Aorta (tissue), 5 donors: ENCODE measurements around the gene FAM131A. TPM values are rescaled to one million over a fixed set of nuclear protein-coding genes. Genes with fewer than 3 reads are reported as not detected.

Experiments used
- ATAC-seq: fragments of 200-7000 bp; cut with Tn5 transposase; one replicate; pipeline ENCODE4 v1.9.1; 2022; ENCODE audit warnings: moderate library complexity; ENCODE audit not compliant: low FRiP score
- DNase-seq, 2 donors: peaks; one replicate each; pipeline ENCODE4 v3.0.0-alpha.2; 2020
- H3K27ac ChIP-seq, 2 donors: one replicate each; pipeline ENCODE4 v1.5.1; 2013; ENCODE audit warnings: low read length in 2 of 2, mild to moderate bottlenecking in 2 of 2, moderate library complexity in 2 of 2, control low read depth in 1 of 2, inconsistent platforms in 1 of 2, low read depth in 1 of 2
- H3K27me3 ChIP-seq, 2 donors: one replicate each; pipeline ENCODE4 v1.6.1; 2013; ENCODE audit warnings: control low read depth in 1 of 2, low read length in 1 of 2, mild to moderate bottlenecking in 1 of 2, moderate library complexity in 1 of 2; ENCODE audit not compliant: insufficient read depth in 2 of 2, control insufficient read depth in 1 of 2
- H3K36me3 ChIP-seq, 2 donors: one replicate each; pipeline ENCODE4 v1.6.1; 2013; ENCODE audit warnings: control low read depth in 1 of 2, low read length in 1 of 2, mild to moderate bottlenecking in 1 of 2; ENCODE audit not compliant: insufficient read depth in 2 of 2, control insufficient read depth in 1 of 2
- H3K4me1 ChIP-seq, 2 donors: one replicate each; pipeline ENCODE4 v1.6.1; 2013; ENCODE audit warnings: low read length in 2 of 2, control low read depth in 1 of 2, mild to moderate bottlenecking in 1 of 2, moderate library complexity in 1 of 2; ENCODE audit not compliant: insufficient read depth in 2 of 2, control insufficient read depth in 1 of 2
- H3K4me3 ChIP-seq, 2 donors: one replicate each; pipeline ENCODE4 v1.5.1; 2013; ENCODE audit warnings: low read length in 2 of 2, control low read depth in 1 of 2, mild to moderate bottlenecking in 1 of 2
- H3K9me3 ChIP-seq: one replicate; pipeline ENCODE4 v1.6.1; 2013; ENCODE audit warnings: mild to moderate bottlenecking, low read length; ENCODE audit not compliant: control insufficient read depth
- WGBS, 2 donors: extraction: QIAGEN DNeasy Blood & Tissue Kit; methylation state at CpG; one replicate each; pipeline ENCODE4 v1.1.7; 2013; 5-methylcytosine and 5-hydroxymethylcytosine counted together
- intact Hi-C, 2 donors: fragments of 100-400 bp; cut with DNase I; formaldehyde crosslinking; loops; one replicate each; pipeline versions ENCODE4 v1.14.2 to v1.15.0; 2022
- polyA plus RNA-seq, 2 donors: library from polyadenylated mRNA; stranded (reverse); fragments of 200-250 nt; gene quantifications; one replicate each; pipeline ENCODE4 v1.2.3, GENCODE V29; 2013
- total RNA-seq, 2 donors: library from RNA; stranded (reverse); fragmentation: NEBNext Ultra II Directional; extraction: Animal tissue kit (Norgen Biotek cat#: 25700); gene quantifications; one replicate each; pipeline ENCODE4 v1.2.1, GENCODE V29; 2021
- donor health status: healthy with polysubstance abuse.
- donor health status: Bipolar disorder and iron deficiency.
- donor health status: DM: no; HTN: no; CAD: no.
- donor health status: DM: no; HTN: no; CAD: no.
- donor health status: DM: yes; HTN: yes; CAD: no.

The FAM131A gene
- total and polyA plus RNA-seq, 4 donors = 10.6 to 40.6 (median 27.7) TPM

DNA sequence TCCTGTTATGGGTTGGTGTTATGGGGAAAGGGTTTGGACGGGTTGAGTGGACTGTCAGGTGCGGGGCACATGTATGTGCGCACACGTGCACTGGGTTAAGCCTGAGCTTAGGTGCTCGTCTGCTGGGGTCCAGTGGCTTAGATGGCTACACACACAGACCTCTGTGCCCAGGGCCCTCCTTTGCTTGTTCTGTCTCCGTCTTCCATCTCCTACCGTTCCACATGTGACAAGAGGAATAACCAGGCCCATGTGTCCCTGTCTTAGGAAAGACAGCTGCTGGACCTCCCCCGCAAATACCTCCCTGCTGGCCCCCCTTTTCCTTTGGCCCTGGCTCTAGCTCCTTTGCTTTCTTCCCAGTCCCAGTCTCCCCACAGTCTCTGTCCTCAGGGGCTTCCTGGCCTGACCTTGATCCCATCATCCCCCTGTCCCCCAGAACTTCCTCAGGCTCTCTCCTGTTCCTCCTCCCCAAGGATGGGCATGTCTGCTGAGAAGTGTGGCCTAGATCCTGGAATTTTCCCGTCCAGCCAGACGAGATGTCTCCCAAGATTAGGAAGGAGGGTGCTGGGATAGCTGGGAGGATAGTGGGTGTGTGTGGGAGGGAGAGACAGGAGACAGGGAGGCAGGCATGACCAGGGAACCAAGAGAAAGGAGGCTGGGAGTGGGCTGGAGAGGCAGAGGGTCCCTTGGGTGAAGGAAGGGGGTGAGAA lies 41.4 kb downstream of the FAM131A start:
- no peak for ATAC-seq
- intact Hi-C loops = no loop called here

DNA sequence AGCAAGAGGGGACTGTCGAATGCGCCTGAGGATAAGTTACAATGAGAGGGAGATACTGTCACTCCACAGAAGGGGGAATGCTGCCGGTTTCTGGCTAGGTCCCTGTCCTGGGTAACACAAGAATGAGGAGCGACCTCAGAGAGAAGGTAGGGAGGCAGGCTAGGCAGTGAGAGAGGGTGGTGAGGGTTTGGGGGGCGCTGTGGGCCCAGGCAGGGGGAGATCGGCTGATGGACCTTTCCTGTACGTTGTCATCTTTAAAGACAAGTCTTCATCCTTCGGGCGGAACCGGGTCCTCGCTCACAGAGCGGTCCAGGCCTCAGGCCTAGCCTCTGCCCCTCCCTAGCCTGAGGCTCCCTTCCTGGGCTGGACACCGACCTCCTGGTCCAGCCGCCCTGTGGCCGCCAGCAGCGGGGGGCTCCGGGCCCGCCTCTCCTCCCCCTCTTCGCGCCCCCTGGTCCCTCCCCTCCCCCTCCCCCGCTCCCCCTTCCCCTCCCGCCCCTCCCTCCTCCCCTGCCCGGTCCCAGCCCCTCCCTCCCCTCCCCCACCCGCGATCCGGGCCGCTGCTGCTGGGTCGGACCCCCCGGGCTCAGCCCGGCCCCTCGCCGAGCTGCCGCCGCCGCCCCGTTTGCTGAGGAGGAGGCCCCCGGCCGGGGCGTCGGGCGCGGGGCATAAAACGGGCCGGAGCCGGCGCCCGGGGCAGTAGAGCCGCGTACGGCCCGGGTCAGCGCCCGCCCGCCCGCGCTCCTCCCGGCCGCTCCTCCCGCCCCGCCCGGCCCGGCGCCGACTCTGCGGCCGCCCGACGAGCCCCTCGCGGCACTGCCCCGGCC lies 42.2 kb downstream of the FAM131A start, which contains the start of gene CHRD:
CHRD (plus strand) TSS at position 697 of the 827 bp plus-strand sequence. CDS start 265 bp downstream, outside the sequence.
- ATAC-seq (peak; percentile 64), DNase-seq (peak in 1 of 2 donors; percentile 80)
- Histone ChIP-seq H3K36me3 (no peaks in the 10 kb centered on the region), H3K9me3 (no peaks in the 10 kb centered on the region), H3K27ac (no peak within 1 kb of the TSS), H3K27me3 (no peaks in the 10 kb centered on the region), H3K4me3 (peak within 1 kb of the TSS; percentile 63 to 81), H3K4me1 (no peaks in the 10 kb centered on the region)
- intact Hi-C loops = no loop called here
- WGBS, 2 donors = 16 to 53% methylated on average over 19 to 69 of the region's 71 CpGs

More for the DNA sequence above, 41.4 kb downstream of the FAM131A start:
- Histone ChIP-seq H3K27ac (no peak overlapping the region), H3K4me3 (no peak overlapping the region), H3K9me3 (no peaks in the 10 kb centered on the region), H3K27me3 (no peaks in the 10 kb centered on the region), H3K36me3 (no peaks in the 10 kb centered on the region), H3K4me1 (no peaks in the 10 kb centered on the region)
- 80 to 85% methylated on average over 10 of the region's 10 CpGs for WGBS, 2 donors
- DNase-seq = peak in 1 of 2 donors; percentile 40

DNA sequence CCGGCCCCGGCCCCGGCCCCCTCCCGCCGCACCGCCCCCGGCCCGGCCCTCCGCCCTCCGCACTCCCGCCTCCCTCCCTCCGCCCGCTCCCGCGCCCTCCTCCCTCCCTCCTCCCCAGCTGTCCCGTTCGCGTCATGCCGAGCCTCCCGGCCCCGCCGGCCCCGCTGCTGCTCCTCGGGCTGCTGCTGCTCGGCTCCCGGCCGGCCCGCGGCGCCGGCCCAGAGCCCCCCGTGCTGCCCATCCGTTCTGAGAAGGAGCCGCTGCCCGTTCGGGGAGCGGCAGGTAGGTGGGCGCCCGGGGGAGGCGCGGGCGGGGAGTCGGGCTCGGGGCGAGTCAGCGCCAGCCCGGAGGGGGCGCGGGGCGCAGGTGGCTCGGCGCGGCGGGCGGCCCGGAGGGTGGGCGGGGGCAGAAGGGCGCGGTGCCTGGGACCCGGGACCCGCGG lies 42.8 kb downstream of the FAM131A start:
- H3K27me3 ChIP-seq = no peaks in the 10 kb centered on the region
- 0 to 1% methylated on average over 11 to 62 of the region's 62 CpGs for WGBS, 2 donors
- peak overlapping the region; percentile 63 to 81 for H3K4me3 ChIP-seq
- intact Hi-C loops = no loop called here
- H3K4me1 ChIP-seq = no peaks in the 10 kb centered on the region
- H3K36me3 ChIP-seq = no peaks in the 10 kb centered on the region
- no peak overlapping the region for H3K27ac ChIP-seq
- ATAC-seq (no peak), DNase-seq (peak; percentile 84 to 93)
- H3K9me3 ChIP-seq = no peaks in the 10 kb centered on the region

DNA sequence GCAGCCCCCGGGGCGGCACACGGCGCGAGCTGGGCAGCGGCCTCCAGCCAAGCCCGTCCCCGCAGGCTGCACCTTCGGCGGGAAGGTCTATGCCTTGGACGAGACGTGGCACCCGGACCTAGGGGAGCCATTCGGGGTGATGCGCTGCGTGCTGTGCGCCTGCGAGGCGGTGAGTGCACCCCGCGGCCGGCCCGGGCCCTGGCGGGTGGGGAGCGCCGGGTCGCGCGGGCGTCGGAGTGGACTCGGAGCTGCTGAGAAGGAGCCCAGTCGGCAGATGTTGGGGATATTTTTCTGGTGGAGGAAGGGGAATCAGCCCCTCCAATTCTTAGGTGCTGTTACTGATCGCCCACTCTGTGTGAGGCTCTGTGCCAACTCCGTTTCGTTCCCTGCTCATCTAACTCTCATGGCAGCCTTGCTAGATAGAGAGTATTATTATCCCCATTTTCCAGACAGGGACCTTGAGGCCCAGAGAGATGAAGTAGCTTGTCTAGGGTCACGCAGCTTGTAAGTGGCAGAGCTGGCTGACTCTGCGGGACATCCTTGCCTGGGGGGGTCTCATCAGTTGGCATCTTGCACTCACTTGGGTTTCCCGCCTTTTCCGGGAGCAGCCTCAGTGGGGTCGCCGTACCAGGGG lies 43.3 kb downstream of the FAM131A start:
- H3K27ac ChIP-seq = no peak overlapping the region
- DNase-seq (peak in 1 of 2 donors; percentile 74), ATAC-seq (no peak)
- H3K9me3 ChIP-seq = no peaks in the 10 kb centered on the region
- intact Hi-C loops = no loop called here
- no peaks in the 10 kb centered on the region for H3K36me3 ChIP-seq
- H3K4me3 ChIP-seq = peak overlapping the region; percentile 63 to 81
- WGBS, 2 donors = 2% methylated on average over 39 to 42 of the region's 42 CpGs
- no peaks in the 10 kb centered on the region for H3K27me3 ChIP-seq
- H3K4me1 ChIP-seq = no peaks in the 10 kb centered on the region

DNA sequence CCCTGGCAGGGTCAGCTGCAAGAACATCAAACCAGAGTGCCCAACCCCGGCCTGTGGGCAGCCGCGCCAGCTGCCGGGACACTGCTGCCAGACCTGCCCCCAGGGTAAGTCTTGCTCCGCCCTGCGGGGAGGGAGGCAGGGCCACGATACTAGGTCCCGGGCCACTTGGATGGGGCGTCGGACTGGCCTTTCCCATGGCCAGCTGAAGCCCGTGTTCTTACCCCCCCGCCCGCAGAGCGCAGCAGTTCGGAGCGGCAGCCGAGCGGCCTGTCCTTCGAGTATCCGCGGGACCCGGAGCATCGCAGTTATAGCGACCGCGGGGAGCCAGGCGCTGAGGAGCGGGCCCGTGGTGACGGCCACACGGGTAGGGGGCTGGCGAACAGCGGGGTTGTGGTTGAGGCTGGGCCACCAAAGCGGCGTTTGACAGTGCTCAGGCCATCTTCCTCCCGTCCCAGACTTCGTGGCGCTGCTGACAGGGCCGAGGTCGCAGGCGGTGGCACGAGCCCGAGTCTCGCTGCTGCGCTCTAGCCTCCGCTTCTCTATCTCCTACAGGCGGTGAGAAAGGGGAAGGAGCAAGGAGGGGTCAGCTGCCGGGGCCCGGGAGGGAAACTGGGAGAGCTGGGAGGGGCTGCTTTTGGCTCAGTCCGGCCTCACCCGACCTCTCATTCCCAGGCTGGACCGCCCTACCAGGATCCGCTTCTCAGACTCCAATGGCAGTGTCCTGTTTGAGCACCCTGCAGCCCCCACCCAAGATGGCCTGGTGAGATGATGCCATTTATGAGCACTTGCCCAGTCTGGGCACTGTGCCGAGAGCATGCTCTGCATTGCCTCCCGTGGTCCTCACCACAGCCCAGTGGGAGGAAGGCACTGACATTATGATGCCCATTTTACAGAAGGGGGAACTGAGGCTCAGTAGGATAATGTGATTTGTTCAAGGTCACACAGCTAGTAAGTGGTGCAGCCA lies 44.1 kb downstream of the FAM131A start:
- H3K27me3 ChIP-seq = no peaks in the 10 kb centered on the region
- H3K36me3 ChIP-seq = no peaks in the 10 kb centered on the region
- no peak overlapping the region for H3K27ac ChIP-seq
- H3K4me3 ChIP-seq = no peak overlapping the region
- no peaks in the 10 kb centered on the region for H3K9me3 ChIP-seq
- intact Hi-C loops = no loop called here
- WGBS, 2 donors = 15 to 21% methylated on average over 52 to 55 of the region's 55 CpGs
- peak; percentile 66 to 82 for DNase-seq
- ATAC-seq = peak; percentile 31
- no peaks in the 10 kb centered on the region for H3K4me1 ChIP-seq

DNA sequence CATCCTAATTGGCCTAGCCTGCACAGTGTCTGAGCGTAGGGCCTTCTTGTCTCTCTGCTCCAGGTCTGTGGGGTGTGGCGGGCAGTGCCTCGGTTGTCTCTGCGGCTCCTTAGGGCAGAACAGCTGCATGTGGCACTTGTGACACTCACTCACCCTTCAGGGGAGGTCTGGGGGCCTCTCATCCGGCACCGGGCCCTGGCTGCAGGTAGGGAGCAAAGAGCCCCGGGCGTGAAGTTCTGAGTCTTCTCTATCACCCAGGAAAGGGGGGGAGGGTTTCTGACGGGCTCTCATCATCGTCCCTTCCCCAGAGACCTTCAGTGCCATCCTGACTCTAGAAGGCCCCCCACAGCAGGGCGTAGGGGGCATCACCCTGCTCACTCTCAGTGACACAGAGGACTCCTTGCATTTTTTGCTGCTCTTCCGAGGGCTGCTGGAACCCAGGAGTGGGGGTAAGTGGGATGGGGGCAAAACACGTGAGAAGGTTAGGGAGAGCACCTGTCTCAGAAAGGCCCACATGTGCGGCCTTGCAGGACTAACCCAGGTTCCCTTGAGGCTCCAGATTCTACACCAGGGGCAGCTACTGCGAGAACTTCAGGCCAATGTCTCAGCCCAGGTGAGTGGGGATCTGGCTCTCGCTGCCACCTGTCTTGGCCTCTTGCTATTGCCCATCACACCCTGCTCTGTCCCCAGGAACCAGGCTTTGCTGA lies 45.1 kb downstream of the FAM131A start:
- Histone ChIP-seq H3K9me3 (no peaks in the 10 kb centered on the region), H3K27ac (no peak overlapping the region), H3K36me3 (no peaks in the 10 kb centered on the region), H3K27me3 (no peaks in the 10 kb centered on the region), H3K4me3 (no peak overlapping the region), H3K4me1 (no peaks in the 10 kb centered on the region)
- intact Hi-C loops = no loop called here
- 92 to 96% methylated on average over 16 of the region's 16 CpGs for WGBS, 2 donors
- DNase-seq (peak in 1 of 2 donors; percentile 65), ATAC-seq (no peak)

DNA sequence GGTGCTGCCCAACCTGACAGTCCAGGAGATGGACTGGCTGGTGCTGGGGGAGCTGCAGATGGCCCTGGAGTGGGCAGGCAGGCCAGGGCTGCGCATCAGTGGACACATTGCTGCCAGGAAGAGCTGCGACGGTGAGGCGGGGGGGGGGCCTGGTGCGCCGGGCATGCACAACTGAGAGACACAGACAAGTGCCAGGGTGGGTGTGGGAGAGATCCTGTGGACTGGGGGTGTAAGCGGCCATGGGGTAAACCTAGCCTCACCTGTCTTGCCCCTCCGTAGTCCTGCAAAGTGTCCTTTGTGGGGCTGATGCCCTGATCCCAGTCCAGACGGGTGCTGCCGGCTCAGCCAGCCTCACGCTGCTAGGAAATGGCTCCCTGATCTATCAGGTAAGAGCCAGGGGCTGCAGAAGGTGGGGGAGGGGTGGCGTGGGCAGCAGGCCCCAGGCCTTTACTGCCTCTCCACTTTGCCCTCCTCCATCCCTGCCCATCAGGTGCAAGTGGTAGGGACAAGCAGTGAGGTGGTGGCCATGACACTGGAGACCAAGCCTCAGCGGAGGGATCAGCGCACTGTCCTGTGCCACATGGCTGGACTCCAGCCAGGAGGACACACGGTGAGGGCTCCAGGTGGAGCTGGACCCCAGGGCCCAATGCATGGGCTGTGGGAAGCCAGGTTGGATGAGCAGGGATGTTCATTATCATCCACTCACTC lies 45.8 kb downstream of the FAM131A start:
- no peak for ATAC-seq
- Histone ChIP-seq H3K4me1 (no peaks in the 10 kb centered on the region), H3K4me3 (no peak overlapping the region), H3K27me3 (no peaks in the 10 kb centered on the region), H3K9me3 (no peaks in the 10 kb centered on the region), H3K36me3 (no peaks in the 10 kb centered on the region), H3K27ac (no peak overlapping the region)
- peak in 1 of 2 donors; percentile 69 for DNase-seq
- 96 to 97% methylated on average over 15 of the region's 15 CpGs for WGBS, 2 donors
- intact Hi-C loops = no loop called here
